A549 treated with Hydrocortisone at 1 μM for 4 hours (cell line): ENCODE measurements around the gene ZNF280B. TPM values are rescaled to one million over a fixed set of nuclear protein-coding genes. Genes with fewer than 3 reads are reported as not detected.

Experiments used
- total RNA-seq: library from RNA; stranded (reverse); fragments of 200-300 nt; extraction: Qiagen RNA extraction; gene quantifications from 5 replicates; pipeline ENCODE4 v1.2.3, GENCODE V29; 2022

ZNF280B gene, protein sequence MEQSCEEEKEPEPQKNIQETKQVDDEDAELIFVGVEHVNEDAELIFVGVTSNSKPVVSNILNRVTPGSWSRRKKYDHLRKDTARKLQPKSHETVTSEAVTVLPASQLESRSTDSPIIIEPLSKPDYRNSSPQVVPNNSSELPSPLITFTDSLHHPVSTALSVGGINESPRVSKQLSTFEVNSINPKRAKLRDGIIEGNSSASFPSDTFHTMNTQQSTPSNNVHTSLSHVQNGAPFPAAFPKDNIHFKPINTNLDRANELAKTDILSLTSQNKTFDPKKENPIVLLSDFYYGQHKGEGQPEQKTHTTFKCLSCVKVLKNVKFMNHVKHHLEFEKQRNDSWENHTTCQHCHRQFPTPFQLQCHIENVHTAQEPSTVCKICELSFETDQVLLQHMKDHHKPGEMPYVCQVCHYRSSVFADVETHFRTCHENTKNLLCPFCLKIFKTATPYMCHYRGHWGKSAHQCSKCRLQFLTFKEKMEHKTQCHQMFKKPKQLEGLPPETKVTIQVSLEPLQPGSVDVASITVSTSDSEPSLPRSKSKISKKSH
- total RNA-seq: 1.2 to 1.8 TPM (median 1.4 TPM) in 5 replicates

DNA sequence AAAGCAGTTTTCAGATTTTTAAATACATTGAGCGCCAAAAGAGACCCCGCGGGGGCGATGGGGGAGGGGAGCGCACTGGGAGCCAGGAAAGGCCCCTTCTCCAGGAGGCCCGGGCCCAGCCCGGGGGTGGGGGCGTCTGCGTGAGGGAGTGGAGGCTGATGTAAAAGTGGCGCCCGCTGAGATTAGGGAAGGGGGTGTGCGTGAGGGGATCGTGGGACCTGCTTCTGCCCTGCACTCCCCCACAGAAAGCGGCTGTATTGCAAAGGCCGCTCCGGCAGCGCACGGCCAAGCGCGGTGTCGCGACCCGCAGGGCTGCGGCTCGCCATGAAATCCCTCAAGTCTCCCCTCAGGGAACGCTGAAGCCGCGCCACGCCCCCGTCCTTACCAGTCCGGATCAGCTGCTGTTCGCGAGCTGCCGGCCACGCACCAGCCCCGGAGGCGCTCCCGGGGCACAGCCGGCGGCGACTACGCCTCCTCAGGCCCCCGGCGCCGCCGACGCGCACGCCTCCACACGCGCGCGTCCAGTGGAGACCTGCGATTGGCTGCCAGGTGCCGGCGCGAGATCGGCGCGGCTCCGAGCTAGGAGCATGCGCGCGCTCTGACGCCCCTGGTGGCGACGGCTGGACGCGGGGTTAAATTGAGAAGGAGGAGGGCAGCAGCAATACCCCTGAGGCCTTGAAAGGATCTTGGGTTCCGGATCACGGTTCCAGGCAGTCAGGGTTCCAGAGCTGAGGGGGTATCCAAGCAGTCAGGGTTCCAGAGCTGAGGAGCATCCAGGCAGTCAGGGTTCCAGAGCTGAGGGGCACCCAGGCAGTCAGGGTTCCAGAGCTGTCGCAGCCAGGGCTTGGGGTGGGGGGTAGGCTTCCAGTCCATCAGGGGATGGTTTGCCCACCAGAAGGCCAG, at the start of gene ZNF280B:
TSS of gene ZNF280B (minus strand) at position 469 of the 903 bp plus-strand sequence. CDS start 19,344 bp downstream, outside the sequence.

DNA sequence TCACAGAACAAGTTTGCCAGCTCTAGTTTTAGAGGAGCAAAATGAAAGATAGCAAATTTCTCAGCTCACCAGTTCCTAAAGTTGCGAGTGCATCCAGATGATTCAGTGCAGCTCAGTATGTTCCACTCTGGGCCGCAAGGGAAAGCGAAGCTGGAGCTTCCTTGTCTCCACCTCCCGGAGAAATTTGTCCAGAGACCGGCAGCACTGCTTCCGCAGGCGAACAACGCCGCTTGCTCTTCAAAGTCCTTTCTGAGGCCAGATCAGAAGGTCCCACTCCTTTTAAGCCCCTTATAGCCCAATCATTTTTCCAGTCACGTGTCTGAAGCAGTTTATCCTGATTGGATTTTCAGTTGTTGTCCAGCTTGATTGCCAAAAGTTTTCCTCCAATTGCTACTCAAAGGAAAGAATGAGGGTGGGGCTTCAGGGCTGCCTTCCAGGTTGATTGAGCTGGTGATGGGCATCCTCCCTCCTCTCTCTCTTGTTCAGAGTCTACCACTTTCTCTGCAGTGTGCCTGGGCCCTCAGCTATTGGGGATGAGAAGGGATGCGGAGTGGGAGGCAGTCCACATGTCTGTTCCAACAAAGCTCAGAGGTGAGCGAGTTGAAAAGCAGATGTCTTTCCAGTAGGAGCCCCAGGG, 11.6 kb upstream of the ZNF280B start, which contains the start of gene ZNF280A:
TSS of gene ZNF280A (minus strand) at position 251 of the 637 bp plus-strand sequence. CDS start 4,640 bp downstream, outside the sequence.

Other genes starting within 250 kb of the ZNF280B start
- gene ZNF280A, start 11.5 kb upstream of the ZNF280B start, total RNA-seq: 3.0 to 3.7 TPM (median 3.4 TPM) in 5 replicates
- 94.6 to 117 TPM (median 102 TPM) in 5 replicates for gene PRAME, start 50.5 kb upstream of the ZNF280B start, total RNA-seq
- gene GGTLC2, start 135.9 kb upstream of the ZNF280B start, total RNA-seq: not detected in 5 replicates